Measurements from ENCODE around the gene POLE4. TPM values are rescaled to one million over a fixed set of nuclear protein-coding genes. Genes with fewer than 3 reads are reported as not detected.
A peak's percentile ranks its signal among the peaks of the same experiment; 100 is the strongest.

The POLE4 gene
- total and polyA plus RNA-seq, 9 of the 15 experiments (the other 6 are each of a cell fraction or from before 2014, with no cell fraction given) = 25.7 to 73.7 (median 57.3) TPM

DNA sequence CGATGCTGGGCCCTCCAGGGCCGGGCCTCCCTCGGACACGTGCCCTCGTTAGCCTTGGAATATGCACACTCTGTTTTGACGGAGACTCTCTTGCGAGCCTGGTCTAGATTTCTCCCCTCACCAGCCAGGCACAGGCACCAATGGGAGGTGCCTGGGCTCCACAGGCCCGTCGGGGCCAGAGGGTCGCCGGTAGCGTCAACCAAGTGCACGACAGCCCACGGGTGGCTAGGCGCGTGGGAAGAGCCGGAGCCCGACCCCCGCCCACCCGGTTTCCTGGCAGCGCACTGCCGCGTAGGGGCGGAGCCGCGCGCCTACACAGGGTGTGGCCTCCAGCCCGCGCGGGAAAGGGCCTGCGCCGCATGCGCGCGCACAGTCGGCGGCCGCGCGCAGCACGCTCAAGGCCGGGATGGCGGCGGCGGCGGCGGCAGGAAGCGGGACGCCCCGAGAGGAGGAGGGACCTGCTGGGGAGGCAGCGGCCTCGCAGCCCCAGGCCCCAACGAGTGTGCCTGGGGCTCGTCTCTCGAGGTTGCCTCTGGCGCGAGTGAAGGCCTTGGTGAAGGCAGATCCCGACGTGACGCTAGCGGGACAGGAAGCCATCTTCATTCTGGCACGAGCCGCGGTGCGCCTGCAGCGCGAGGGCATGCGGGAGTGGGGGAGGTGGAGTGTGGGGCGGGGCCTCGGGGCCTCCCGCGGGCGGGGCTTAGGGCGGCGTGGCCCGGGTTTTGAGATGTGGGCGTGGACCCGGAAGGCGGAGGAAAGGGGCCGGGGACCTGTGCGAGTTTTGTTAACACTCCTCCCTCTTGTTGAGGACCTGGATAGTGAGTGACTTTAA lies at the start of gene POLE4 (continued):
- TF ChIP-seq ZBTB12 (CRISPR knock-in tag; IDR thresholded peaks at IDR 0.05) = no peak
- TF ChIP-seq TFE3 (CRISPR knock-in tag; IDR thresholded peaks at IDR 0.05) = no peak
- no peak for TF ChIP-seq MLLT1 (IDR thresholded peaks at IDR 0.05)
- TF ChIP-seq, protein P1, sequence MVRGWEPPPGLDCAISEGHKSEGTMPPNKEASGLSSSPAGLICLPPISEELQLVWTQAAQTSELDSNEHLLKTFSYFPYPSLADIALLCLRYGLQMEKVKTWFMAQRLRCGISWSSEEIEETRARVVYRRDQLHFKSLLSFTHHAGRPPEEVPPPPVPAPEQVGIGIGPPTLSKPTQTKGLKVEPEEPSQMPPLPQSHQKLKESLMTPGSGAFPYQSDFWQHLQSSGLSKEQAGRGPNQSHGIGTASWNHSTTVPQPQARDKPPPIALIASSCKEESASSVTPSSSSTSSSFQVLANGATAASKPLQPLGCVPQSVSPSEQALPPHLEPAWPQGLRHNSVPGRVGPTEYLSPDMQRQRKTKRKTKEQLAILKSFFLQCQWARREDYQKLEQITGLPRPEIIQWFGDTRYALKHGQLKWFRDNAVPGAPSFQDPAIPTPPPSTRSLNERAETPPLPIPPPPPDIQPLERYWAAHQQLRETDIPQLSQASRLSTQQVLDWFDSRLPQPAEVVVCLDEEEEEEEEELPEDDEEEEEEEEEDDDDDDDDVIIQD (CRISPR knock-in tag; IDR thresholded peaks at IDR 0.05) = 0 out of 2 replicates have a peak, but pooled peaks have one; percentile 20
- TF ChIP-seq, protein P2, sequence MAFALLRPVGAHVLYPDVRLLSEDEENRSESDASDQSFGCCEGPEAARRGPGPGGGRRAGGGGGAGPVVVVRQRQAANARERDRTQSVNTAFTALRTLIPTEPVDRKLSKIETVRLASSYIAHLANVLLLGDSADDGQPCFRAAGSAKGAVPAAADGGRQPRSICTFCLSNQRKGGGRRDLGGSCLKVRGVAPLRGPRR (CRISPR knock-in tag; IDR thresholded peaks at IDR 0.05) = peak; percentile 82; the same call in 1 of the 2 replicates
- TF ChIP-seq, protein P3, sequence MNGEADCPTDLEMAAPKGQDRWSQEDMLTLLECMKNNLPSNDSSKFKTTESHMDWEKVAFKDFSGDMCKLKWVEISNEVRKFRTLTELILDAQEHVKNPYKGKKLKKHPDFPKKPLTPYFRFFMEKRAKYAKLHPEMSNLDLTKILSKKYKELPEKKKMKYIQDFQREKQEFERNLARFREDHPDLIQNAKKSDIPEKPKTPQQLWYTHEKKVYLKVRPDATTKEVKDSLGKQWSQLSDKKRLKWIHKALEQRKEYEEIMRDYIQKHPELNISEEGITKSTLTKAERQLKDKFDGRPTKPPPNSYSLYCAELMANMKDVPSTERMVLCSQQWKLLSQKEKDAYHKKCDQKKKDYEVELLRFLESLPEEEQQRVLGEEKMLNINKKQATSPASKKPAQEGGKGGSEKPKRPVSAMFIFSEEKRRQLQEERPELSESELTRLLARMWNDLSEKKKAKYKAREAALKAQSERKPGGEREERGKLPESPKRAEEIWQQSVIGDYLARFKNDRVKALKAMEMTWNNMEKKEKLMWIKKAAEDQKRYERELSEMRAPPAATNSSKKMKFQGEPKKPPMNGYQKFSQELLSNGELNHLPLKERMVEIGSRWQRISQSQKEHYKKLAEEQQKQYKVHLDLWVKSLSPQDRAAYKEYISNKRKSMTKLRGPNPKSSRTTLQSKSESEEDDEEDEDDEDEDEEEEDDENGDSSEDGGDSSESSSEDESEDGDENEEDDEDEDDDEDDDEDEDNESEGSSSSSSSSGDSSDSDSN (IDR thresholded peaks at IDR 0.05; ENCODE audit: borderline replicate concordance in 1 of 2, low read depth in 2 of 2, low read length in 2 of 2) = no peak
- TF ChIP-seq GTF2F1 (IDR thresholded peaks at IDR 0.05; ENCODE audit: low read depth, low read length) = no peak
- peak; percentile 56 for TF ChIP-seq CREM (IDR thresholded peaks at IDR 0.05; ENCODE audit: low read depth)
- TF ChIP-seq NFIX (CRISPR knock-in tag; IDR thresholded peaks at IDR 0.05; ENCODE audit: low read depth) = no peak
- TF ChIP-seq HDAC3 (IDR thresholded peaks at IDR 0.05; ENCODE audit: borderline replicate concordance, partially characterized antibody) = no peak
- peak; percentile 85 to 88 for TF ChIP-seq NONO (IDR thresholded peaks at IDR 0.05; ENCODE audit: low read depth in 2 of 2, low read length in 1 of 2)
- TF ChIP-seq NFE2 (IDR thresholded peaks at IDR 0.05; ENCODE audit: low read depth) = no peak
- TF ChIP-seq MXI1 (IDR thresholded peaks at IDR 0.05; ENCODE audit: low read depth, low read length) = no peak
- TF ChIP-seq LEF1 (IDR thresholded peaks at IDR 0.05) = peak; percentile 58; the same call in 1 of the 2 replicates
- TF ChIP-seq ZNF354B (CRISPR knock-in tag; IDR thresholded peaks at IDR 0.05) = no peak
- no peak for TF ChIP-seq ZNF436 (CRISPR knock-in tag; IDR thresholded peaks at IDR 0.05)
- no peak for TF ChIP-seq ZBTB26 (CRISPR knock-in tag; IDR thresholded peaks at IDR 0.05)

Measured in K562 (cell line).